Forelimb muscle (tissue), 1 donor: Measurements from ENCODE around the gene PRAMEF12. TPM values are rescaled to one million over a fixed set of nuclear protein-coding genes. Genes with fewer than 3 reads are reported as not detected.
"Not testable (repeated sequence)": the region's sequence is repeated elsewhere in the genome, so short reads cannot be mapped to it uniquely, and the experiment has no call there.

ENCODE experiments used
- DNase-seq: peaks from one replicate; pipeline ENCODE4 v3.0.0-alpha.2; 2013; ENCODE audit warnings: low read depth
- polyA plus RNA-seq: library from polyadenylated mRNA; unstranded; fragments of 120-200 nt; gene quantifications from one replicate; pipeline ENCODE4 v1.2.1, GENCODE V29; 2013; ENCODE audit not compliant: insufficient read length

The PRAMEF12 gene
- polyA plus RNA-seq, 1 donor, result not detected

GRCh38 chr1:12770620-12771019, 2.9 kb upstream of the PRAMEF12 start:
- no peak for DNase-seq

- DNase-seq, result no peak
Measured at GRCh38 chr1:12771186-12771585, 2.4 kb upstream of the PRAMEF12 start.

- DNase-seq, result no peak
Measured at GRCh38 chr1:12772520-12772919, 1.0 kb upstream of the PRAMEF12 start.

- DNase-seq, result no peak
Measured at GRCh38 chr1:12774801-12775345, 1.3 kb downstream of the PRAMEF12 start.

GRCh38 chr1:12775443-12775842, 1.9 kb downstream of the PRAMEF12 start:
- DNase-seq, result no peak

- DNase-seq, result no peak
Measured at GRCh38 chr1:12776801-12777557, 3.4 kb downstream of the PRAMEF12 start.

GRCh38 chr1:12778061-12778460, 4.5 kb downstream of the PRAMEF12 start:
- no peak for DNase-seq

GRCh38 chr1:12778907-12779306, 5.4 kb downstream of the PRAMEF12 start:
- no peak for DNase-seq

GRCh38 chr1:12781488-12781887, 8.0 kb downstream of the PRAMEF12 start:
- DNase-seq, result not testable (repeated sequence)

- not testable (repeated sequence) for DNase-seq
Measured at GRCh38 chr1:12783783-12784182, 10.2 kb downstream of the PRAMEF12 start.

GRCh38 chr1:12784729-12785128, 11.2 kb downstream of the PRAMEF12 start:
- not testable (repeated sequence) for DNase-seq

GRCh38 chr1:12791097-12791496, 17.6 kb downstream of the PRAMEF12 start, which contains the start of gene PRAMEF1:
Gene PRAMEF1 (plus strand): TSS chr1:12791397. CDS start chr1:12793228, 1,831 bp downstream.
- not testable (repeated sequence) for DNase-seq

GRCh38 chr1:12798911-12799310, 25.4 kb downstream of the PRAMEF12 start:
- DNase-seq, result no peak

- DNase-seq, result no peak
Measured at GRCh38 chr1:12799730-12800129, 26.2 kb downstream of the PRAMEF12 start.

GRCh38 chr1:12809933-12810332, 36.4 kb downstream of the PRAMEF12 start:
- DNase-seq, result no peak

GRCh38 chr1:12810691-12811408, 37.3 kb downstream of the PRAMEF12 start:
- DNase-seq, result no peak

GRCh38 chr1:12811409-12811784, 37.9 kb downstream of the PRAMEF12 start:
- DNase-seq, result no peak

GRCh38 chr1:12819061-12819460, 45.5 kb downstream of the PRAMEF12 start:
- DNase-seq, result not testable (repeated sequence)
